Activated naive CD4-positive, alpha-beta T cell treated with anti-CD3 and anti-CD28 coated beads, Interleukin-2, amount 50 U/mL, for 24 hours (primary cell): ENCODE results near the gene BTBD1.

Experiments
- H3K27ac Mint-ChIP-seq: one replicate; pipeline ENCODE4 v1.8.0; 2021; ENCODE audit warnings: mild to moderate bottlenecking, mixed read lengths
- H3K27me3 Mint-ChIP-seq: one replicate; pipeline ENCODE4 v1.8.0; 2021; ENCODE audit warnings: mixed read lengths
- H3K36me3 Mint-ChIP-seq: one replicate; pipeline ENCODE4 v1.8.0; 2021; ENCODE audit warnings: mixed read lengths
- H3K4me1 Mint-ChIP-seq: one replicate; pipeline ENCODE4 v1.8.0; 2021; ENCODE audit warnings: mixed read lengths
- H3K4me3 Mint-ChIP-seq: one replicate; pipeline ENCODE4 v1.8.0; 2021; ENCODE audit warnings: mild to moderate bottlenecking, mixed read lengths
- H3K9me3 Mint-ChIP-seq: one replicate; pipeline ENCODE4 v1.8.0; 2021; ENCODE audit warnings: mixed read lengths

The BTBD1 gene

GRCh38 chr15:83066734-83067637 lies at the start of gene BTBD1:
BTBD1 (minus strand) TSS chr15:83067252; CDS start chr15:83067151, 101 bp downstream.
- Mint-ChIP-seq H3K4me1 (peaks cover 3% of the 10 kb centered on the region), H3K4me3 (no peak within 1 kb of the TSS), H3K9me3 (no peaks in the 10 kb centered on the region)

GRCh38 chr15:83115831-83116565 lies 48.9 kb upstream of the BTBD1 start:
- no peak overlapping the region for H3K27ac Mint-ChIP-seq
- H3K27me3 Mint-ChIP-seq = peaks cover 6% of the 10 kb centered on the region
- H3K36me3 Mint-ChIP-seq = no peaks in the 10 kb centered on the region
- H3K9me3 Mint-ChIP-seq = no peaks in the 10 kb centered on the region
- no peak overlapping the region for H3K4me3 Mint-ChIP-seq
- H3K4me1 Mint-ChIP-seq = no peaks in the 10 kb centered on the region

More at GRCh38 chr15:83066734-83067637, at the start of gene BTBD1:
- Mint-ChIP-seq H3K36me3 (peaks cover 4% of the 10 kb centered on the region), H3K27me3 (no peaks in the 10 kb centered on the region), H3K27ac (peak within 1 kb of the TSS; percentile 79)

GRCh38 chr15:83115410-83115809 lies 48.4 kb upstream of the BTBD1 start:
- Mint-ChIP-seq H3K27me3 (peaks cover 8% of the 10 kb centered on the region), H3K9me3 (no peaks in the 10 kb centered on the region), H3K27ac (no peak overlapping the region), H3K4me3 (no peak overlapping the region), H3K4me1 (no peaks in the 10 kb centered on the region), H3K36me3 (no peaks in the 10 kb centered on the region)

GRCh38 chr15:83114856-83115255 lies 47.8 kb upstream of the BTBD1 start:
- Mint-ChIP-seq H3K36me3 (no peaks in the 10 kb centered on the region), H3K27ac (no peak overlapping the region), H3K4me3 (no peak overlapping the region), H3K4me1 (no peaks in the 10 kb centered on the region), H3K9me3 (no peaks in the 10 kb centered on the region), H3K27me3 (peaks cover 13% of the 10 kb centered on the region)

DNA sequence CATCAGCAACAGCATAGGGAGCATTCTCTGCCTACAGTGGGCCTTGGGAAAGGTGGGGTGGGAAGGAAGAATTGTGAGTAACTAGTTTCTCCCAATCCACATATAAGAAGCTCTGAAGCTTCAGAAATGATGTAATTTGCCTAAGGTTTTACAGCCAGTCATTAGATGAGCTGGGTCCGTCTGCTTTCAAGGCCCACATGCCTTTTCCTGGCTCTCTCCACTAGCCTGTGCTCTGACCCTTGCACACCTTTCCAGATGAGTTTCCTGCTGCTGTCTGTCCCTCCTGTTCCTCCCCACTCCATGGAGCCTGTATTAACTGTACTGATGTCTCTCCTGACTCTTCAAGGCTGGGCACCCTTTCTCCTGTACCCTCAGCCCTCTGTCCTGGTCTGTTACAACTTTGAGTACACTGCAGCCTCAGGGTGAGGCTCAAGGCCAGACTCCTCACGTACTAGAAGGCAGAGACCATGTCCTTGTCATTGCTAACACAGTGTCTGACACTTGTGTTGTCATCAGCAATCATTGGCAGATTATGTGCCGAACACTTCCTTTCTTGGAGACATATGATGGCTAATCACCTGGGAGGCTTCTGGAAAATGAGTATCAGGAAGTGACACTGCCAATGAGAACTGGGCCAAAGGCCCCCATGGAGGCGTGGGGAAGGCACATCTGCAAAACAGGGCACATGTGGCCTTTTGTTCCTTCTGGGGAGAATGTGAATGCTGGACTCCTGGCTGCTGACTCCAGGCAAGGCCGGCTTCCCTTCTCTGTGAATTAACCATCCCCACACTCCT lies 47.0 kb upstream of the BTBD1 start:
- H3K9me3 Mint-ChIP-seq = no peaks in the 10 kb centered on the region
- H3K27ac Mint-ChIP-seq = no peak overlapping the region
- peaks cover 17% of the 10 kb centered on the region for H3K27me3 Mint-ChIP-seq
- no peak overlapping the region for H3K4me3 Mint-ChIP-seq
- no peaks in the 10 kb centered on the region for H3K36me3 Mint-ChIP-seq
- H3K4me1 Mint-ChIP-seq = peaks cover 2% of the 10 kb centered on the region

- no peak overlapping the region for H3K27ac Mint-ChIP-seq
- peaks cover 24% of the 10 kb centered on the region for H3K27me3 Mint-ChIP-seq
- H3K4me1 Mint-ChIP-seq = peaks cover 13% of the 10 kb centered on the region
- no peaks in the 10 kb centered on the region for H3K9me3 Mint-ChIP-seq
- no peak overlapping the region for H3K4me3 Mint-ChIP-seq
- H3K36me3 Mint-ChIP-seq = no peaks in the 10 kb centered on the region
These were observed 45.9 kb upstream of the BTBD1 start for GRCh38 chr15:83112956-83113299.

DNA sequence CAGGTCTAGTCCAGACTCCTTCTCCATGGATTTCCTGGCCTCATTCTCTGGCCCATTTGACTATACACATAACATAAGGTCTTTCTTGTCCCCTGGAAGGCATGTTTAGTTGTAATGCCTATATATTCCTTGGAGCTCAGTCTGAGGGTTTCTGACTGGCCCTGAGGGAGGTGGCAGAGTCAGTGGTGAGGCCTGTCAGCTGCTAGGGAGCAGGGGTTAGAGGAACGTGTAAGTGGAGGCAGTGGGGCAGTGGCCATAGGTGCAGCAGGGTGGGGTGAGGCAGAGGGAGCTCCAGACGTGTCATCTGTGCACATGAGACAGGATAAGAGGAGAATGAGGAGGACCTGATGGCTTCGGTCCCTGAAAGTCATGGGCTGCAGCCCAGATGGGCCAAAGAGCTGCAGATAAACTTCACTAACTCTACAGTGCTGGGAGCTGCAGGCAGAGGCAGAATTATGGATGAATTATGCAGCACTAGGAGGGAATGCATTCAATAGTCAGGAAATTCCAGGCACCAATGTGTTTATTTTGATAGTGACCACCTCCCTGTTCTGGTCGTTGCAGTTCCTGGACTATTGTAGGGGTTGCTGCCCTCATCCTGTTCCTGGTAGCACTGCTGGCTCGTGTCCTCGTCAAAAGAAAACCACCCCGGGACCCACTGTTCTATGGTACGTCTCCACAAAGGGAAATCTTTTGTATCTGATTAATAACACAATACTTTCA lies 45.3 kb upstream of the BTBD1 start:
- no peak overlapping the region for H3K27ac Mint-ChIP-seq
- H3K36me3 Mint-ChIP-seq = no peaks in the 10 kb centered on the region
- H3K4me3 Mint-ChIP-seq = no peak overlapping the region
- H3K27me3 Mint-ChIP-seq = peaks cover 24% of the 10 kb centered on the region
- H3K4me1 Mint-ChIP-seq = peaks cover 13% of the 10 kb centered on the region
- no peaks in the 10 kb centered on the region for H3K9me3 Mint-ChIP-seq

- Mint-ChIP-seq H3K4me3 (no peak overlapping the region), H3K36me3 (no peaks in the 10 kb centered on the region), H3K27ac (no peak overlapping the region), H3K4me1 (peaks cover 18% of the 10 kb centered on the region), H3K27me3 (peaks cover 29% of the 10 kb centered on the region), H3K9me3 (no peaks in the 10 kb centered on the region)
These were observed 44.1 kb upstream of the BTBD1 start for GRCh38 chr15:83111149-83111548.

- Mint-ChIP-seq H3K4me3 (no peak overlapping the region), H3K27ac (no peak overlapping the region), H3K9me3 (no peaks in the 10 kb centered on the region)
These were observed 43.3 kb upstream of the BTBD1 start for GRCh38 chr15:83110381-83110780.

DNA sequence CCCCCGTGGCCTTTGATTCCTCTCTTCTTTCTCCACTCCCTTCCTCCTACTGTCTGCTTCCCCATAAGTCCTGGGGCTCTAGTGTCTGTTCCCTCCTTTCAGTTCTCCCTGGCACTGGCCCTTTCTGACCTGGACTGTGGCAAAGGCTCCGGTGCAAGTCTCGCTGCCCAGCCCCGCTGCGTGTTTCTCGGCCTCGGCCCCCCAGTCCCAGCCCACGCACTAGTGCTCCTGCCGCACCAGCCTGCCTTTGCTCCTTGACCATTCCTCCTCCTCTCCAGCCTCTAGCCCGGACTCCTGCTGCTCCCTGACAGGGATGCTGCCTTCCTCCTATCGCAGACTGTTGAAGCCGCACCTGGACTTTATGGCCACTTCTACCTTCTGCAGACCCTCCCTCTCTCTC lies 42.5 kb upstream of the BTBD1 start:
- Mint-ChIP-seq H3K27me3 (peaks cover 32% of the 10 kb centered on the region), H3K4me1 (peaks cover 18% of the 10 kb centered on the region), H3K9me3 (no peaks in the 10 kb centered on the region), H3K27ac (no peak overlapping the region), H3K36me3 (no peaks in the 10 kb centered on the region), H3K4me3 (no peak overlapping the region)

More at GRCh38 chr15:83110381-83110780, 43.3 kb upstream of the BTBD1 start:
- Mint-ChIP-seq H3K27me3 (peaks cover 31% of the 10 kb centered on the region), H3K4me1 (peaks cover 18% of the 10 kb centered on the region), H3K36me3 (no peaks in the 10 kb centered on the region)

DNA sequence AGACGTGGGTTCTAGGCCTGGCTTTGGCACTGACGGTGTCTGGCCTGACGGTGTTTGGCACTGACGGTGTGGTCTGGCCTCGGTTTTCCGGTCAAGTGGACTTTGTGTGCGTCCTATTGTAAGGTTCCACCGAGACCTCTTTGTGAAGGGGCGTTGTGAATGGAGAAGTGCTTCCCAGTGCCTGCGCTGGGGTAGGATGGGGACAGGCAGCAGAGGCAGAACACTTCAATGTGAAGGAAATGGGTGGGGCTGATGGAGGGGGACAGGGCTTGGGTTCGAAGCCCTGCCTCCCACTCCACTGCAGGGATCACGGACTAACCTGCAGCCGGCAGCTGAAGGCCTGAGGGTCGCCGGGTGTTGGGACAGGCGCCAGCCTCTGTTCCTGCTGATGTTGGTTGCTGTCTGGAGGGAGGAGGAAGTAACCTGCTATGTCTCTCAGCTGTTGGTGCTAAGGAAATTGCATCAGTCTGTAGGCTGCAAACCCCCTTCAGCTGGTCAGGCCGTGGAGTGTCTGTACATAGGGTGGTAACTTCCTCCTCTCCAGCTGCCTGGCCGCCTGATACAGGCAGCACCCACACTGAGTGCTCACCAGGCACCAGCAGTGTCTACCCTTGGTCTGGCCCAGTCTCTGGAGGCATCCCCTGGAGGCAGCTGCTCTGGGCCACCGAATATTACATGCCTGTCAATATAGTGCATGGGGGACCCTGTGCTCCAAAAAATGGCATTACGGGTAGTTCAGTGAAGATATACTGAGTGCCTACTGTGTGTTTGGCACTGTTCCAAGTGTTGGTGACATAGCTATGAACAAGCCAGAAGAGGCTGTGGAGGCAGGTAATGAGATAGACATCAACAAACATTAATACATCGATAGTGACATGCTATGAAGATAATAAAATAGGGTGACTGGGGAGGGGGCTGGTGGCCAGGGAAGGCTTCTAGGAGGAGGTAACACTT lies 41.5 kb upstream of the BTBD1 start:
- Mint-ChIP-seq H3K27ac (no peak overlapping the region), H3K27me3 (peaks cover 39% of the 10 kb centered on the region), H3K4me3 (peak overlapping the region; percentile 86), H3K4me1 (peaks cover 18% of the 10 kb centered on the region), H3K9me3 (no peaks in the 10 kb centered on the region), H3K36me3 (no peaks in the 10 kb centered on the region)

DNA sequence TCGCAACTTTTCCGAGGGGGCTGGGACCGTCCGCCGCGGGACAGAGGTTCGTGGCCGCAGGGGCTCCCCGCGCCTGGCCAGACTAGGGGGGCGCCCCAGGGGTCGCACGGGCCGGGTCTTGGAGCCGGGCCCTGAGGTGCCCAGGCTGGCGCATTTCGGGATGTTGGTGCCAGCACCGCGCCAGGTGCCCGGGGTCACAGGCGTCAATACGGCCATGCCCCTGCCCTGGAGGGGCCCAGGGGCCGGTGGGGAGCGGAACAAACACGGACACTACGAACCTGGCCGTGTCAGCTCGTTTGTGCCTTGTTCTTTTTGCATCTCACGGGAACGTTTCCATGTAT lies 40.8 kb upstream of the BTBD1 start:
- H3K9me3 Mint-ChIP-seq = no peaks in the 10 kb centered on the region
- H3K4me3 Mint-ChIP-seq = peak overlapping the region; percentile 86
- no peak overlapping the region for H3K27ac Mint-ChIP-seq
- H3K27me3 Mint-ChIP-seq = peaks cover 39% of the 10 kb centered on the region
- H3K4me1 Mint-ChIP-seq = peaks cover 18% of the 10 kb centered on the region
- no peaks in the 10 kb centered on the region for H3K36me3 Mint-ChIP-seq

GRCh38 chr15:83106994-83107840 lies 40.2 kb upstream of the BTBD1 start, which contains the start of gene TM6SF1:
TM6SF1 (plus strand) TSS chr15:83107645; CDS start chr15:83107681, 36 bp downstream.
- no peaks in the 10 kb centered on the region for H3K9me3 Mint-ChIP-seq
- H3K4me1 Mint-ChIP-seq = peaks cover 18% of the 10 kb centered on the region
- H3K27me3 Mint-ChIP-seq = peaks cover 42% of the 10 kb centered on the region
- no peak within 1 kb of the TSS for H3K27ac Mint-ChIP-seq
- H3K4me3 Mint-ChIP-seq = peak within 1 kb of the TSS; percentile 86
- no peaks in the 10 kb centered on the region for H3K36me3 Mint-ChIP-seq
